Choroid plexus epithelial cell (primary cell): Measurements from ENCODE around the gene ATF7IP.
"Not testable (repeated sequence)": the region's sequence is repeated elsewhere in the genome, so short reads cannot be mapped to it uniquely, and the experiment has no call there.

Experiments
- DNase-seq: peaks from one replicate; pipeline ENCODE4 v3.0.0-alpha.2; 2010; ENCODE audit warnings: low read depth
- H3K4me3 ChIP-seq: 2 replicates; pipeline ENCODE4 v1.5.1; 2011; ENCODE audit warnings: low read depth, mild to moderate bottlenecking, control low read depth, low read length, moderate library complexity
- TF ChIP-seq, protein P1 (sequence below): conservative IDR thresholded peaks from 2 replicates; pipeline ENCODE4 v1.5.1; 2011; ENCODE audit warnings: low read depth, mild to moderate bottlenecking, control low read depth, inconsistent platforms, low read length, moderate library complexity

ATF7IP gene

DNA sequence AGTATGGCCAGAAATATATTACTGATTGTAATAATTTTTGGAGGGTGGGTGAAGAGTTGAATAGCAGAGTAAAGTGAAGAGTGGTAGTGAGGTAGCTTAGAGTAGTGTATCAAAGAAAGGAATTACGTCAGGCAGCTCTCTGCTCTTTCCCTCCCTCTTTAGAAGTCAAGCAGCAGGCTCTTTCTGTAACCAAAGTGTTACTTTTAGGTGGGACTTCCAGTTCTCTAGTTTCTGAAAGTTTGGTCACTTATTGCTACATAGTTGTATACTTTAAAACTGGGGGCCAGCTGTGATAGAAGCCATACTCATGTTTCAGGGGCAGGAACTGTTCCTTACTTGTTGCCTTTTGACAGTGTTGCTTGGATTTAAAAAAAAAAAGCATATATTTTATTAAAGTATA is 30.6 kb downstream of the ATF7IP start:
- TF ChIP-seq, protein P1, sequence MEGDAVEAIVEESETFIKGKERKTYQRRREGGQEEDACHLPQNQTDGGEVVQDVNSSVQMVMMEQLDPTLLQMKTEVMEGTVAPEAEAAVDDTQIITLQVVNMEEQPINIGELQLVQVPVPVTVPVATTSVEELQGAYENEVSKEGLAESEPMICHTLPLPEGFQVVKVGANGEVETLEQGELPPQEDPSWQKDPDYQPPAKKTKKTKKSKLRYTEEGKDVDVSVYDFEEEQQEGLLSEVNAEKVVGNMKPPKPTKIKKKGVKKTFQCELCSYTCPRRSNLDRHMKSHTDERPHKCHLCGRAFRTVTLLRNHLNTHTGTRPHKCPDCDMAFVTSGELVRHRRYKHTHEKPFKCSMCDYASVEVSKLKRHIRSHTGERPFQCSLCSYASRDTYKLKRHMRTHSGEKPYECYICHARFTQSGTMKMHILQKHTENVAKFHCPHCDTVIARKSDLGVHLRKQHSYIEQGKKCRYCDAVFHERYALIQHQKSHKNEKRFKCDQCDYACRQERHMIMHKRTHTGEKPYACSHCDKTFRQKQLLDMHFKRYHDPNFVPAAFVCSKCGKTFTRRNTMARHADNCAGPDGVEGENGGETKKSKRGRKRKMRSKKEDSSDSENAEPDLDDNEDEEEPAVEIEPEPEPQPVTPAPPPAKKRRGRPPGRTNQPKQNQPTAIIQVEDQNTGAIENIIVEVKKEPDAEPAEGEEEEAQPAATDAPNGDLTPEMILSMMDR: no peak
- no peak overlapping the region for H3K4me3 ChIP-seq
- DNase-seq: peak; percentile 60

DNA sequence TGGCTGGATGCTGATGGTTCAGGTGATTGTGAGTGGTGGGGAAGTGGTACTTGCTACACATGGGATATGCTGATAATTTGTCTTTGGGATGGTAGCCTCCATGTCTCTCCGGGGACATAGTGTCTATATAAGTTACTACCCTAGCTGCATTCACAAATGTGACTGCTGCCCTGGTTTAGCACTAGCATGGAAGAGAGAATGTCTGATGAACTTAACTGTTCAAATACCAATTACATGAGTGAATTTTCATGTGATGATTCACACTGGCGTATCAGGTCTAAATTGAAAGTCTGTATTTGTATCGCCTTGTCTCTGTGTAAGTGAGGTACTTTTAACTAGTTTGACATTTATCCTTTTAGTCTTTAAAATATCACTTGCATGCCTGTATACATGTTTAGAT is 34.4 kb downstream of the ATF7IP start:
- no peak overlapping the region for H3K4me3 ChIP-seq
- TF ChIP-seq, protein P1: no peak
- peak; percentile 76 for DNase-seq

DNA sequence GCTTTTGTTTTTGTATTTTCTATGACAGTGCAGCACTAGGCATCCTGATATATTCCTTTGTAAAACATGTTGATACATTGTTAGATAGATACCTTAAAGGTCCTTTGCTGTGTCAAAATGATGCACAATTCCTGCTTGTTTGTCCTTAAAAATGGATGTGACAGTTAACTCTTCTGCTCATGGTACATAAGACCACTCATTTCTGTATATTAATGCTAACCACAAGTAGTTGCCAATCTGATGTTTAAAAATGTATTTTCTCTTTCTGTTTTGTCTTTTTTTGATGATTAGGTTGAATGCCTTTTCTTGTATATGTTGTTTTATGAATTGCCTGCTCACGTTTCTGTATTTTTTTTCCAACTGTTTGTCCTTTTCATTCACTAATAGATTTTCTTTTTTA is 35.1 kb downstream of the ATF7IP start:
- TF ChIP-seq, protein P1: no peak
- DNase-seq: no peak
- no peak overlapping the region for H3K4me3 ChIP-seq

DNA sequence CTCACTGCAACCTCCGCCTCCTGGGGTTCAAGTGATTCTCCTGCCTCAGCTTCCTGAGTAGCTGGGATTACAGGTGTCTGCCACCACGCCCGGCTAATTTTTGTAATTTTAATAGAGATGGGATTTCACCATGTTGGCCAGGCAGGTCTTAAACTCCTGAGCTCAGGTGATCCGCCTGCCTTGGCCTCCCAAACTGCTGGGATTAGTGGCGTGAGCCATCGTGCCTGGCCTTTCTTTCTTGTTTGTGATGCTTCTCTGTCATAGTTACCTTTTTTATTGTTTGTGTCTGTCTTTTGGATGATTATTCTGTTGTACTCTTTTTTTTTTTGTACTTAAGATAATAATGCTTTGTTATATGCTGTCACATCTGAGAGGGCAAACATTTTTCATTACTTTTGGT is 35.8 kb downstream of the ATF7IP start:
- DNase-seq, H3K4me3 ChIP-seq: not testable (repeated sequence)

DNA sequence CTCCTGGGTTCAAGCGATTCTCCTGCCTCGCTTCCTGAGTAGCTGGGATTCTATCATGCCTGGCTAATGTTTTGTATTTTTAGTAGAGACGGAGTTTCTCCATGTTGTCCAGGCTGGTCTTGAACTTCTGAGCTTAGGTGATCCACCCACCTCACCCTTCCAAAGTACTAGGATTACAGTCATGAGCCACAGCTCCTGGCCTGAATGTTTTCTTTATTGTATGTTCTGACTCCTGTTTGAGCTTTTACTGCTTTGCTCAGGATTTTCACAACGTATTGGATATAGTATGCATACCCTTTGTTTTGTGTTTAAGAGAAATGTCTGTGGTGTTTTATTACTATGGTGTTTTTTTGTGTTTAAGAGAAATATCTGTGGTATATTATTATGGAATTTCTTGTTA is 37.2 kb downstream of the ATF7IP start:
- TF ChIP-seq, protein P1: no peak
- no peak overlapping the region for H3K4me3 ChIP-seq
- DNase-seq: no peak

DNA sequence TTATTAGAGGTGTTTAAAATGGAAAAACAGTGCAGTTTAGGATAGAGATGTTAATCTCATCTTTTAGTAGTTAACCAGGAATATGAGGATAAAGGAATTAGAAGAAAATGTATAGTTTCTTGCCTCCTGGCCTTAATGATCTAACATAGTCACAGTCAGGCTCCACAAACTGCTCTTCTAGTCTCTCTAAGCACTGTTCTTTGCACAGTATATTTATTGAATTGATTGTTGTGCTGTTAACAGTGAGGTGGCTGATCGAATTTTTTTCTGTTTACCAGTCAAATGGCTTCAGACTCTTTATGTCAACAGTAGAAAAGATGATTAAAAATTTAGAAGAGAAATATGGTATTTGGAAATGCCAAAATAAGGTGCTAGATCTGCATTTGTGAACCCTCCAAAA is 37.8 kb downstream of the ATF7IP start:
- TF ChIP-seq, protein P1: no peak
- H3K4me3 ChIP-seq: no peak overlapping the region
- DNase-seq: no peak

DNA sequence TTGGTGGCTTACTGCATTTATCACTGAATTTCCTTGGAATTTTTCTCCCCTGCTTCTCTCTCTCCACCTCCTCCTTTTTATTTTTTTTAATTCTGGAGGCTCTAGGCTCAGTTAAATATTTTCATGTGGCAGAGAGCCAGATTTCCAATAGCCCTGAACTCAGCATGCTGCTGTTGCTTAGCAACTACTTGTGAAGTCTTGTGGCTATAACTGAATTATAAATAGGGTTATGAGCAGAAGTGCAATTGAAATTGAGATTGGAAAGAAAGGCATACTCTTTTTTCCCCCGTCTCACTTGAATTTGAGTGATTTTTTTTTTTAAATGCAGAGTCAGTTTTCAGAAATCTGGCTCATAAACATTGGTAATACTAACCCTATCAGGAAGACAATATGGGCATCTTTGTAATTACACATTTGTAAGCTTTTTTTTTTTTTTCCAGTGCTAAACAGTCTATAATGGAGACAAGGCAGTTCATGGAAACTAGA is 38.3 kb downstream of the ATF7IP start:
- H3K4me3 ChIP-seq: no peak overlapping the region
- peak; percentile 95 for DNase-seq
- TF ChIP-seq, protein P1: no peak

DNA sequence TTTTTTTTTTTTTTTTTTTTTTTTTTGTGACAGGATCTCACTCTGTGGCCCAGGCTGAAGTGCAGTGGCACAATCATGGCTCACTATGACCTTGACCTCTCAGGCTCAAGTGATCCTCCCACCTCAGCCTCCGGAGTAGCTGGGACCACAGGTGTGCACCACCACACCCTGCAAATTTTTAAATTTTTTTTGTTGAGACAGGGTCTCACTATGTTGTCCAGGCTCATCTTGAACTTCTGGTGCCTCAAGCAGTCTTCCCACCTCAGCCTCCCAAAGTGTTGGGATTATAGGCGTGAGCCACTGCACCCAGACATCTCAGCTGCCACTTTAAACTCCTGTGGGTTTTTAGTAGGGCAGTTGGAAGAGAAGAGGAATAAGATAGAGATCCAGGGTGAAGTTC is 39.9 kb downstream of the ATF7IP start:
- not testable (repeated sequence) for H3K4me3 ChIP-seq, DNase-seq
